Gastrocnemius medialis (tissue), 4 donors: Measurements from ENCODE around the gene RHEX.

Source experiments
- CTCF ChIP-seq, 5 experiments: fragments of 450-650 bp in 3 of 5; fragments of 200-600 bp in 2 of 5; sonication (generic) in 2 of 5; IDR thresholded peaks in 4 of 5; conservative IDR thresholded peaks in 1 of 5; 1 replicate in 4 of 5; 2 replicates in 1 of 5; pipeline ENCODE4 v1.5.1; 2016 to 2019; ENCODE audit warnings: antibody characterized with exemption in 5 of 5, mild to moderate bottlenecking in 3 of 5, moderate library complexity in 3 of 5
- POLR2A ChIP-seq, 2 donors: fragments of 450-650 bp; IDR thresholded peaks; one replicate each; pipeline ENCODE4 v1.6.1; 2017; ENCODE audit warnings: antibody characterized with exemption in 2 of 2, mild to moderate bottlenecking in 2 of 2, moderate library complexity in 2 of 2

- no peak for TF ChIP-seq POLR2A (IDR thresholded peaks at IDR 0.05)
- TF ChIP-seq CTCF (IDR thresholded peaks at IDR 0.05 in 4 of 5, conservative IDR thresholded peaks at IDR 0.05 in 1 of 5) = no peak
Observed at GRCh38 chr1:206136241-206136640, 83.3 kb downstream of the RHEX start.
